Measurements from ENCODE around the gene FAM3D.
A peak's percentile ranks its signal among the peaks of the same experiment; 100 is the strongest.

FAM3D gene

GRCh38 chr3:58670506-58671135 is 4.0 kb upstream of the FAM3D start:
- Mint-ChIP-seq H3K4me1 (no peaks in the 10 kb centered on the region), H3K4me3 (no peak overlapping the region), H3K27me3 (peaks cover 16% of the 10 kb centered on the region)

DNA sequence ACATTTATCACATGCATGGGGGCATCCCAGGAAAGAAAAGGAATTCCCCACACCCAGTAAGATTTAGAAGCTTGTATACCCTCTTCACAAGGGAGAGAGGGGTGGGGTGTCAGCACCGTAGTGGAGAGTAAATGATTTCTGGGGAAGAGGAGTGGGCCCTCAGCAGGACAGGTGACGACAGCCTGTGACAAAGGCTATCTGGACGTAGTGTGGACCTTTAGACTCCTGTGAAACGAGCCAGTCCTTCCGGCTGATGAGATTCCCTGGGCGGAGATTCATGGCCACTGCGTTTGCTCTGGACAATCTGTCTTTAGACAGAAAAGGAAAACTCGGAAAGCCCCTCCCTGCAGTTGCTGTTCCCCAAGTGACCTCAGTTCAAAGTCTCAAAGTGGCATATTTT is 1.7 kb upstream of the FAM3D start:
- peaks cover 6% of the 10 kb centered on the region for H3K27me3 Mint-ChIP-seq
- no peak overlapping the region for H3K27ac Mint-ChIP-seq
- ATAC-seq: no peak

More at GRCh38 chr3:58670506-58671135, 4.0 kb upstream of the FAM3D start:
- DNase-seq (no peak), ATAC-seq (no peak)
- H3K9me3 Mint-ChIP-seq: peaks cover 7 to 18% of the 10 kb centered on the region in 2 donors
- peak overlapping the region in 1 of 2 donors; percentile 35 for H3K27ac Mint-ChIP-seq

GRCh38 chr3:58667704-58668103 is 1.1 kb upstream of the FAM3D start:
- H3K9me3 Mint-ChIP-seq: no peaks in the 10 kb centered on the region
- H3K27ac Mint-ChIP-seq: no peak overlapping the region
- no peak for ATAC-seq
- H3K27me3 Mint-ChIP-seq: peaks cover 6% of the 10 kb centered on the region
- no peak for DNase-seq
- no peak overlapping the region for H3K4me3 Mint-ChIP-seq
- no peaks in the 10 kb centered on the region for H3K4me1 Mint-ChIP-seq

More for the DNA sequence above, 1.7 kb upstream of the FAM3D start:
- Mint-ChIP-seq H3K4me3 (no peak overlapping the region), H3K4me1 (no peaks in the 10 kb centered on the region), H3K9me3 (peaks cover 0 to 2% of the 10 kb centered on the region in 2 donors)
- DNase-seq: no peak

- ATAC-seq: no peak
- H3K27ac Mint-ChIP-seq: no peak overlapping the region
These were observed 655 bp upstream of the FAM3D start for GRCh38 chr3:58667229-58667628.

DNA sequence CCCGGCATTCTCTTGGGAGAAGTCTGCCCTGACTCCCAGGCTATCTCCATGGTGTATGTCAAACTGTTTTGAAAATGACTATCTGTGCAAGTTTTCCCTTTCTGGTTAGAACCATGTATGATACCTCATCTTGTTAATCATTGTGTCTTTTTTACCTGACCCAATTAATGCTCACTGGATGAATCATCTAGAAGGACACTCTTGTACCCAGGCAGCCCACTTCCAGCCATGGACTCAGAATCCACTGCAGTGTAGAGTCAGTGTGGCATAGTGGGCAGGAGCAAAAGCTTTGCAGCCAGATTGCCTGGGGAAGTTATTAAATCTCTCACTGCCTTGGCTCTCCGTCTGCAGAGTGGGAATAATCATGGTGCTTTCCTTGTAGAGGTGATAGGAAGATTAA is 1.2 kb downstream of the FAM3D start:
- H3K9me3 Mint-ChIP-seq: no peaks in the 10 kb centered on the region
- no peaks in the 10 kb centered on the region for H3K4me1 Mint-ChIP-seq
- no peak overlapping the region for H3K4me3 Mint-ChIP-seq
- ATAC-seq: no peak
- no peak overlapping the region for H3K27ac Mint-ChIP-seq
- peaks cover 2% of the 10 kb centered on the region for H3K27me3 Mint-ChIP-seq
- no peak for DNase-seq

More at GRCh38 chr3:58667229-58667628, 655 bp upstream of the FAM3D start:
- no peak for DNase-seq
- Mint-ChIP-seq H3K4me1 (no peaks in the 10 kb centered on the region), H3K9me3 (no peaks in the 10 kb centered on the region), H3K4me3 (no peak overlapping the region), H3K27me3 (peaks cover 6% of the 10 kb centered on the region)

DNA sequence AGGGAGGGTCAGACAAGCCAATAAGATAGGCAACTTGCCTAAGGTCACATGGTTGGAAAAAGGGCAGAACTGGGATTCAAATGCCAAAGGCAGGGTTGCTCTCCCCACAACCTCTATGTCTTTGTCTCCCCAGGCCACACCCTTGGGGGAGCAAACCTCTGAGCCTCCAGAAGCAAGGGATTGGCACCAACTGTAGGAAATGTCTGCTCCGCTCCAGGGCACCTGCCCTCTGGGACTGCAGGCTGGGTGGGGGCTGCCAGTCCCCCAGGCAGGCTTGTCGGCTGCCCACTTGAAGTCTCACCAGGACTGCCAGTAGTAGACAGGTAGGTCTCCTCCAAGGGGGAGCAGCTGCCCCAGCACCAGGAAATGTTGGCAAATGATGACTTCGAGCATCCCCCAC is 2.0 kb downstream of the FAM3D start:
- no peaks in the 10 kb centered on the region for H3K4me1 Mint-ChIP-seq
- H3K27ac Mint-ChIP-seq: no peak overlapping the region
- H3K4me3 Mint-ChIP-seq: no peak overlapping the region
- no peaks in the 10 kb centered on the region for H3K27me3 Mint-ChIP-seq
- no peak for DNase-seq
- no peak for ATAC-seq
- H3K9me3 Mint-ChIP-seq: no peaks in the 10 kb centered on the region

GRCh38 chr3:58661836-58662420 is 4.6 kb downstream of the FAM3D start:
- Mint-ChIP-seq H3K4me1 (no peaks in the 10 kb centered on the region), H3K9me3 (no peaks in the 10 kb centered on the region), H3K27ac (no peak overlapping the region), H3K27me3 (peaks cover 5% of the 10 kb centered on the region), H3K4me3 (no peak overlapping the region)
- DNase-seq: no peak
- ATAC-seq: no peak

DNA sequence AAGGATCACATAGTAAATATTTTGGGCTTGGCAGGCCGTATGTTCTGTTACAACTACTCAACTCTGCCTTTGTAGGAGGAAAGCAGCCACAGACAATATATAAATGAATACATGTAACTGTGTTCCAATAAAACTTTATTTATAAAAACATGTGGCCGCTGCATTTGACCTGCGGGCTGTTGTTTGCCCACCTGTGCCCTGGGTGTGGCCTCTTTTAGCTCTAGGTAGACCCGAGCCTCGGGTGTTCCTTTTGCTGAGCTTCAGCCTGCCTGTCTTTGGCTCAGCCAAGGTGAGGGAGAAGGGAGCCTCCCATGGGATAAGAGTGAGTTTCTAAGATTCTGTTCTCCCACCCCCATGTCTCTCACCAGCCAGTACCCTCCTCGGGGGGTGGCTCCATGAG is 5.6 kb downstream of the FAM3D start:
- H3K4me1 Mint-ChIP-seq: no peaks in the 10 kb centered on the region
- no peak for DNase-seq
- peaks cover 14% of the 10 kb centered on the region for H3K27me3 Mint-ChIP-seq
- no peak for ATAC-seq
- no peak overlapping the region for H3K4me3 Mint-ChIP-seq
- H3K9me3 Mint-ChIP-seq: no peaks in the 10 kb centered on the region
- H3K27ac Mint-ChIP-seq: no peak overlapping the region

GRCh38 chr3:58659051-58659675 is 7.4 kb downstream of the FAM3D start:
- Mint-ChIP-seq H3K27ac (no peak overlapping the region), H3K27me3 (peaks cover 14% of the 10 kb centered on the region), H3K9me3 (no peaks in the 10 kb centered on the region), H3K4me1 (no peaks in the 10 kb centered on the region), H3K4me3 (no peak overlapping the region)
- DNase-seq: no peak
- no peak for ATAC-seq

- H3K4me1 Mint-ChIP-seq: no peaks in the 10 kb centered on the region
- H3K27ac Mint-ChIP-seq: no peak overlapping the region
- DNase-seq (no peak), ATAC-seq (no peak)
- peaks cover 14% of the 10 kb centered on the region for H3K27me3 Mint-ChIP-seq
- H3K4me3 Mint-ChIP-seq: no peak overlapping the region
- H3K9me3 Mint-ChIP-seq: no peaks in the 10 kb centered on the region
These were observed 8.1 kb downstream of the FAM3D start for GRCh38 chr3:58658508-58658907.

- H3K27ac Mint-ChIP-seq: no peak overlapping the region
- H3K9me3 Mint-ChIP-seq: peaks cover 0 to 2% of the 10 kb centered on the region in 2 donors
- H3K4me1 Mint-ChIP-seq: no peaks in the 10 kb centered on the region
- no peak for ATAC-seq
- no peak for DNase-seq
- H3K27me3 Mint-ChIP-seq: peaks cover 14% of the 10 kb centered on the region
- no peak overlapping the region for H3K4me3 Mint-ChIP-seq
These were observed 8.9 kb downstream of the FAM3D start for GRCh38 chr3:58657571-58658141.

DNA sequence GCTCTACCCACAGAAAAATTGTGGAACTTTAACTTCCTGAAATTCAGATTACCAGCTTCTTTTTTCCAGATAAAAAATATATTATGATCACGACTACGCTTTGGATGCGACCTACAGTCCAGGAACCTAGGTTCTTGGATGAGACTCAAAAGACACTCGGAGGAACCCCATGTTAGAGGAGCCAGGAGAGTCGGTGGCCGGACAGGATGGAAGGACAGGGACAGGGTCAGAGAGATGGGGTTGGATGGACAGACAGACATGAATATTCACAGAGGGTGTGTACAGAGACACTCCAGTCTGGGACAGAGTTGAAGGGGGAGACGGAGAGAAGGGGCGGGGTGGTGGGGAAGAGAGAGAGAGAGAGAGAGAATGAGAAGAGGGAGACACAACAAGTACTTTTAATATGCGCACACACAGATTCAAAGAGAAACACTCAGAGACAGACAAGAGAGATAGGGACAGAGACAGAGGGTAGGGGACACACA is 9.5 kb downstream of the FAM3D start:
- no peaks in the 10 kb centered on the region for H3K4me1 Mint-ChIP-seq
- peaks cover 0 to 4% of the 10 kb centered on the region in 2 donors for H3K9me3 Mint-ChIP-seq
- peaks cover 14% of the 10 kb centered on the region for H3K27me3 Mint-ChIP-seq
- ATAC-seq (no peak), DNase-seq (no peak)
- H3K4me3 Mint-ChIP-seq: no peak overlapping the region
- H3K27ac Mint-ChIP-seq: no peak overlapping the region

- ATAC-seq (no peak), DNase-seq (no peak)
- Mint-ChIP-seq H3K27me3 (peaks cover 14% of the 10 kb centered on the region), H3K27ac (peak overlapping the region in 1 of 2 donors; percentile 69), H3K9me3 (peaks cover 0 to 4% of the 10 kb centered on the region in 2 donors), H3K4me3 (no peak overlapping the region), H3K4me1 (no peaks in the 10 kb centered on the region)
These were observed 9.9 kb downstream of the FAM3D start for GRCh38 chr3:58656631-58657030.

- no peak for ATAC-seq
- no peaks in the 10 kb centered on the region for H3K4me1 Mint-ChIP-seq
- H3K4me3 Mint-ChIP-seq: no peak overlapping the region
- H3K27me3 Mint-ChIP-seq: peaks cover 14% of the 10 kb centered on the region
- no peak for DNase-seq
- H3K9me3 Mint-ChIP-seq: peaks cover 0 to 4% of the 10 kb centered on the region in 2 donors
- no peak overlapping the region for H3K27ac Mint-ChIP-seq
These were observed 12.1 kb downstream of the FAM3D start for GRCh38 chr3:58654466-58654865.

GRCh38 chr3:58652624-58653023 is 13.9 kb downstream of the FAM3D start:
- DNase-seq (no peak), ATAC-seq (no peak)
- Mint-ChIP-seq H3K27ac (no peak overlapping the region), H3K27me3 (peaks cover 14% of the 10 kb centered on the region), H3K9me3 (peaks cover 0 to 4% of the 10 kb centered on the region in 2 donors), H3K4me3 (no peak overlapping the region), H3K4me1 (no peaks in the 10 kb centered on the region)

DNA sequence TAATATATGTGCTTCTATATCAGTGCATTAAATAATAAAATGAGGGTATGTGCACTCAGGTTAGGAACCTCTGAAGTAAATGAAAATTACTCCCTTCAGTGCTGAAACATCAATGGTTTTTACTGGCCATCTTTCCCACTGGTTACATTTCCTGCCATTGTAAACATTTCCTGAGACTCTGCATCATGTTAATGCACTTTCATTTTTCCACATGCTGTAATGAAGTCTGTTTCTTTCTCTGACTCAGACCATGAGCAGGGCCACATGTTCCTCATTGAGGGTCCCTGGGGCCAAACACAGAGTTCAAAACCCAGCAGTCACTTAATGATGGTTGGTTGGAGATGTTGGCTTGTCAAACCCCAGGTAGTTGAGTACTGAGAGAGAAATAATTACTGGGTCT is 15.3 kb downstream of the FAM3D start:
- ATAC-seq: no peak
- H3K27ac Mint-ChIP-seq: no peak overlapping the region
- H3K4me3 Mint-ChIP-seq: no peak overlapping the region
- peaks cover 0 to 4% of the 10 kb centered on the region in 2 donors for H3K9me3 Mint-ChIP-seq
- H3K27me3 Mint-ChIP-seq: peaks cover 2% of the 10 kb centered on the region
- no peaks in the 10 kb centered on the region for H3K4me1 Mint-ChIP-seq
- no peak for DNase-seq
